Right lobe of liver (tissue), 6 donors: Measurements from ENCODE around the gene PPFIBP2. TPM values are rescaled to one million over a fixed set of nuclear protein-coding genes. Genes with fewer than 3 reads are reported as not detected.

Experiments used
- ATAC-seq, 4 donors: fragments of 200-7000 bp; cut with Tn5 transposase; one replicate each; pipeline ENCODE4 v1.9.1; 2020; ENCODE audit warnings: mild to moderate bottlenecking in 4 of 4, moderate library complexity in 4 of 4
- DNase-seq, 3 donors: peaks; one replicate each; pipeline ENCODE4 v3.0.0-alpha.2; 2020
- H3K27ac ChIP-seq, 3 donors: fragments of 200-600 bp; one replicate each; pipeline ENCODE4 v1.8.0; 2022
- H3K27me3 ChIP-seq, 2 donors: fragments of 200-600 bp; one replicate each; pipeline ENCODE4 v1.8.0; 2022
- H3K36me3 ChIP-seq, 4 donors: fragments of 200-600 bp; sonication (generic) in 1 of 4; one replicate each; pipeline versions ENCODE4 v1.5.1 to v1.8.0; 2017 to 2022; ENCODE audit warnings: control low read depth in 1 of 4
- H3K4me1 ChIP-seq, 4 donors: fragments of 200-600 bp; sonication (generic) in 1 of 4; one replicate each; pipeline versions ENCODE4 v1.5.1 to v1.8.0; 2017 to 2022; ENCODE audit warnings: control low read depth in 1 of 4
- H3K4me3 ChIP-seq, 3 donors: fragments of 200-600 bp; one replicate each; pipeline ENCODE4 v1.8.0; 2022
- H3K9me3 ChIP-seq, 4 donors: fragments of 200-600 bp; sonication (generic) in 1 of 4; one replicate each; pipeline versions ENCODE4 v1.5.1 to v1.8.0; 2017 to 2022; ENCODE audit warnings: control low read depth in 1 of 4
- CTCF ChIP-seq, 4 donors: fragments of 200-600 bp in 3 of 4; fragments of 450-650 bp in 1 of 4; IDR thresholded peaks; one replicate each; pipeline versions ENCODE4 v1.5.1 to v1.8.0; 2016 to 2022; ENCODE audit warnings: antibody characterized with exemption in 4 of 4, mild to moderate bottlenecking in 2 of 4
- POLR2A ChIP-seq: fragments of 450-650 bp; IDR thresholded peaks from one replicate; pipeline ENCODE4 v1.6.1; 2017; ENCODE audit warnings: antibody characterized with exemption, mild to moderate bottlenecking
- WGBS: methylation state at CpG from one replicate; pipeline ENCODE4 v1.1.6; 2018; ENCODE audit warnings: low coverage, low lambda C conversion rate; ENCODE audit not compliant: insufficient coverage; ENCODE audit errors: missing lambda C conversion rate; 5-methylcytosine and 5-hydroxymethylcytosine counted together
- intact Hi-C, 2 donors: fragments of 100-400 bp; cut with DNase I; formaldehyde crosslinking; loops; one replicate each; pipeline versions ENCODE4 v1.11.2 to v1.14.1; 2022
- total RNA-seq, 6 experiments: library from RNA; depleted of rRNA in 2 of 6; stranded (reverse); fragments of >200 nt in 2 of 6; fragmentation: NEBNext Ultra II Directional in 3 of 6; extraction: Animal tissue kit (Norgen Biotek cat#: 25700) in 3 of 6; gene quantifications; one replicate each; pipeline versions ENCODE4 v1.1.0 to v1.2.4, GENCODE V29; 2016 to 2023
- donor health status: DM: no; HTN: yes; CAD: no.
- donor health status: DM: no; HTN: no; CAD: no.
- donor health status: DM: no; HTN: no; CAD: no.
- donor health status: DM: no; HTN: yes; CAD: no.
- donor health status: DM: no; HTN: yes; CAD: no.

Gene PPFIBP2
- total RNA-seq, 6 experiments from 2014 or later = 25.5 to 69.3 (median 46.6) TPM

- intact Hi-C loops = no loop called here
- Histone ChIP-seq H3K4me1 (peaks cover 0 to 18% (median 8%) of the 10 kb centered on the region in 4 donors), H3K27ac (no peak overlapping the region), H3K4me3 (no peak overlapping the region), H3K27me3 (no peaks in the 10 kb centered on the region), H3K9me3 (no peaks in the 10 kb centered on the region), H3K36me3 (no peaks in the 10 kb centered on the region)
- DNase-seq (no peak), ATAC-seq (no peak)
- no peak for TF ChIP-seq CTCF (IDR thresholded peaks at IDR 0.05)
- no peak for TF ChIP-seq POLR2A
- WGBS = 76% methylated on average over 2 of the region's 2 CpGs
These were observed 67.3 kb downstream of the PPFIBP2 start for GRCh38 chr11:7581021-7581590.

- ATAC-seq (no peak), DNase-seq (no peak)
- 75% methylated on average over 1 of the region's 2 CpGs for WGBS
- H3K4me1 ChIP-seq = peaks cover 0 to 9% (median 1%) of the 10 kb centered on the region in 4 donors
- H3K9me3 ChIP-seq = no peaks in the 10 kb centered on the region
- no peak overlapping the region for H3K4me3 ChIP-seq
- H3K27me3 ChIP-seq = no peaks in the 10 kb centered on the region
- no peaks in the 10 kb centered on the region for H3K36me3 ChIP-seq
- intact Hi-C loops = no loop called here
- H3K27ac ChIP-seq = no peak overlapping the region
- TF ChIP-seq CTCF (IDR thresholded peaks at IDR 0.05) (no peak), POLR2A (no peak)
These were observed 68.7 kb downstream of the PPFIBP2 start for GRCh38 chr11:7582338-7582985.

- Histone ChIP-seq H3K36me3 (no peaks in the 10 kb centered on the region), H3K9me3 (no peaks in the 10 kb centered on the region), H3K27ac (no peak overlapping the region), H3K4me1 (peaks cover 0 to 4% (median 0%) of the 10 kb centered on the region in 4 donors), H3K4me3 (no peak overlapping the region), H3K27me3 (no peaks in the 10 kb centered on the region)
- intact Hi-C loops = no loop called here
- ATAC-seq = no peak
- WGBS = 81% methylated on average over 3 of the region's 3 CpGs
- DNase-seq = no peak
- TF ChIP-seq CTCF (IDR thresholded peaks at IDR 0.05) (no peak), POLR2A (no peak)
These were observed 69.4 kb downstream of the PPFIBP2 start for GRCh38 chr11:7583248-7583647.

DNA sequence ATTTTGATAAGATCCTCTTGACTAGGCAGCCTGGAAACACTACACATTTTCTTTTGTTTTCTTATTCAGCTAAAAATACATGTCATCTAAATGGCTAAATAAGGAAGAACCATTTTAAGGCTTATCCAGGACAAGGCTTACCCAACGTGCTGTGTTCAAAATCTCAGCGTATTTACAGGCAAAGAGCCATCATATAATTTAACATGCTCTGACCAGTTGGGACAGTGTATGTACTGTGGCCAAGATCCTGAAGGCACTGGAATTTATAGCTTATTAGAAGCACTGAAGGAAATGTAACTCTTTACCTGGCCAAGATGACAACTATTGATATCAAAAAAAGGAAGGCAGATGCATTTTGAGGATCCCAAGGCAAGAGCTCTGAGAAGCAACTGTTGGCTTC, 71.1 kb downstream of the PPFIBP2 start:
- no peak for ATAC-seq
- WGBS = 58% methylated on average over 2 of the region's 2 CpGs
- no peaks in the 10 kb centered on the region for H3K36me3 ChIP-seq

More for the DNA sequence above, 71.1 kb downstream of the PPFIBP2 start:
- no peak for DNase-seq
- no peak overlapping the region for H3K4me3 ChIP-seq
- no peaks in the 10 kb centered on the region for H3K9me3 ChIP-seq
- H3K27ac ChIP-seq = no peak overlapping the region
- intact Hi-C loops = no loop called here
- no peaks in the 10 kb centered on the region for H3K27me3 ChIP-seq
- TF ChIP-seq POLR2A = no peak
- no peak for TF ChIP-seq CTCF (IDR thresholded peaks at IDR 0.05)
- H3K4me1 ChIP-seq = peaks cover 0 to 4% (median 0%) of the 10 kb centered on the region in 4 donors
